Measurements from ENCODE around the gene PTEN.

DNA sequence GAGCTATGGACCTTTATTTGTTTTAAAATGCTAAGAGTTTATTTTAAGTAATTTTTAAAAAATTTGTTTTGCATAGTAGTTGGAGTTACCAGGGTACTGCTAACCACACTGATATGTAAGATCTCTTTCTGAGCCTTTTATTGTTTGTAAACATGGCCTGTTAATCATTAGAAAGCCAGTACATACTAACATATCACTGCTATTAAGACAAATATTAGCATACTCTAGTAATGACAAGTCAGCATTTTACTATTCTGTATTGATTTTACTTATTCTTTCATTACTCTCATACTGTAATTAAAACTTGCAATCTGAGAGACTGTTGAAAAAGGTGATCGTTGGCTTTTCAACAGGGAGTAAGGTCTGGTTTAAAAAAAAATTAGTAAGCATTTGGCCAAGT, 66.7 kb downstream of the PTEN start:
- TF ChIP-seq, protein P1, sequence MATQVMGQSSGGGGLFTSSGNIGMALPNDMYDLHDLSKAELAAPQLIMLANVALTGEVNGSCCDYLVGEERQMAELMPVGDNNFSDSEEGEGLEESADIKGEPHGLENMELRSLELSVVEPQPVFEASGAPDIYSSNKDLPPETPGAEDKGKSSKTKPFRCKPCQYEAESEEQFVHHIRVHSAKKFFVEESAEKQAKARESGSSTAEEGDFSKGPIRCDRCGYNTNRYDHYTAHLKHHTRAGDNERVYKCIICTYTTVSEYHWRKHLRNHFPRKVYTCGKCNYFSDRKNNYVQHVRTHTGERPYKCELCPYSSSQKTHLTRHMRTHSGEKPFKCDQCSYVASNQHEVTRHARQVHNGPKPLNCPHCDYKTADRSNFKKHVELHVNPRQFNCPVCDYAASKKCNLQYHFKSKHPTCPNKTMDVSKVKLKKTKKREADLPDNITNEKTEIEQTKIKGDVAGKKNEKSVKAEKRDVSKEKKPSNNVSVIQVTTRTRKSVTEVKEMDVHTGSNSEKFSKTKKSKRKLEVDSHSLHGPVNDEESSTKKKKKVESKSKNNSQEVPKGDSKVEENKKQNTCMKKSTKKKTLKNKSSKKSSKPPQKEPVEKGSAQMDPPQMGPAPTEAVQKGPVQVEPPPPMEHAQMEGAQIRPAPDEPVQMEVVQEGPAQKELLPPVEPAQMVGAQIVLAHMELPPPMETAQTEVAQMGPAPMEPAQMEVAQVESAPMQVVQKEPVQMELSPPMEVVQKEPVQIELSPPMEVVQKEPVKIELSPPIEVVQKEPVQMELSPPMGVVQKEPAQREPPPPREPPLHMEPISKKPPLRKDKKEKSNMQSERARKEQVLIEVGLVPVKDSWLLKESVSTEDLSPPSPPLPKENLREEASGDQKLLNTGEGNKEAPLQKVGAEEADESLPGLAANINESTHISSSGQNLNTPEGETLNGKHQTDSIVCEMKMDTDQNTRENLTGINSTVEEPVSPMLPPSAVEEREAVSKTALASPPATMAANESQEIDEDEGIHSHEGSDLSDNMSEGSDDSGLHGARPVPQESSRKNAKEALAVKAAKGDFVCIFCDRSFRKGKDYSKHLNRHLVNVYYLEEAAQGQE (IDR thresholded peaks at IDR 0.05; ENCODE audit: insufficient read depth in 1 of 2, low read depth in 2 of 2, low read length in 2 of 2): no peak
- TF ChIP-seq TAF1 (IDR thresholded peaks at IDR 0.05; ENCODE audit: borderline replicate concordance, insufficient read depth, low read length): no peak
- TF ChIP-seq POLR2AphosphoS5 (IDR thresholded peaks at IDR 0.05; ENCODE audit: low read depth, low read length): no peak
- TF ChIP-seq SIN3A (IDR thresholded peaks at IDR 0.05; ENCODE audit: borderline replicate concordance, insufficient read depth, low read length): no peak
